DMS79 treated with DMSO at 0.1 percent for 48 hours (cell line): Measurements from ENCODE around the gene CARHSP1.
A peak's percentile ranks its signal among the peaks of the same experiment; 100 is the strongest.
"Not testable (repeated sequence)": the region's sequence is repeated elsewhere in the genome, so short reads cannot be mapped to it uniquely, and the experiment has no call there.

Experiments
- DNase-seq: peaks from one replicate; lab custom pipeline; 2025; lab: John Stamatoyannopoulos, UW

CARHSP1 gene

DNA sequence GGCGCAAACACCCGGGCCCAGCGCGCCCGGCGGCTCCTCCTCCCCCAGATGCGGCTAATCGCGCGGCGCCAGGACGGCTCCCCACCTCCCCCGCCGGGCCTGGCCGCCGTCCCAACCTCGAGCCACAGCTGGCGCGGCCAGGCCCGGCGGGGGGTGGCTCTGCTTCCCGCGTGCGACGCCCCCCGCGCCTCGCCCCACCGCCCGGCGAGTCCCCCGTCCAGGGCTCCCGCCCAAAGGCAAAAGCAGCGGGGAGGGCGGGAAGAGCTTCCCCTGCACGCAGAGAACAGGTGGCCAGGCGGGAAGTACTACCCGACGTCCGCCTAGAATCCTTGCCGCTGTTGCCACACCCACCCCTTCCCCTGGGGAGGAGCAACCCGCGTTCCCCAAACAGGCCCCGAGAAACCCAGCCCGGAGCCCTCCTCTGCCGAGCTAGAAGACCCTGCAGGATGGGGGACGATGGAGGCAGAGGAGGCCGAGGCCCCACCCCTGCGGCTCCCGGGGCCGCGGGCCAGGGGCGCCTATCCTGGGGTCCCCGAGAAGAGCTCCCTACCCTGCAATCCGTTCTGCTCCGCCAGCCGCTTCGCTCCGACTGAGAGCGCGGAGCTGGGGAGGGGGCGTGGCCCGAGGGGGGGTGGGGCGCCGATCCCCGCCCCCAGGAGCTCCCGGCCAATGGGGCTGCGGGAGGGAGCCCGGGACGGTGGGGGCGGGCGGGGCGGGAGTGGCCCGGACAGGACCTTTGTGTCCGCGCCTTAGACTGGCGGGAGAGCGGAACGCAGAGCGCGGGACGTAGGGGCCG lies at the start of gene CARHSP1:
TSS of gene CARHSP1 (minus strand) at position 591 of the 796 bp plus-strand sequence. CDS start 9,678 bp downstream, outside the sequence.
- peak; percentile 85 for DNase-seq

DNA sequence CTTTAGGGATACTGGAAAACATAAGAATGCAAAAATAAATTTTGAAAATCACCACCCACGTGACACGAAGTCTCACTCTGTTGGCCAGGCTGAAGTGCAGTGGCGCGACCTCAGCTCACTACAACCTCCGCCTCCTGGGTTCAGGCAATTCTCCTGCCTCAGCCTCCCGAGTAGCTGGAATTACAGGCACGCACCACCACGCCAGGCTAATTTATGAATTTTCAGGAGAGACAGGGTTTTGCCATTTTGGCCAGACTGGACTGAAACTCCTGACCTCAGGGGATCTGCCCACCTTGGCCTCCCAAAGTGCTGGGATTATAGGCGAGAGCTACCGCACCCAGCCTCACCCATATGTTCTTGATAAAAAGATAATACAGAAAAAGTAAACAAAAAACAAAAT lies 48.5 kb upstream of the CARHSP1 start:
- not testable (repeated sequence) for DNase-seq

DNA sequence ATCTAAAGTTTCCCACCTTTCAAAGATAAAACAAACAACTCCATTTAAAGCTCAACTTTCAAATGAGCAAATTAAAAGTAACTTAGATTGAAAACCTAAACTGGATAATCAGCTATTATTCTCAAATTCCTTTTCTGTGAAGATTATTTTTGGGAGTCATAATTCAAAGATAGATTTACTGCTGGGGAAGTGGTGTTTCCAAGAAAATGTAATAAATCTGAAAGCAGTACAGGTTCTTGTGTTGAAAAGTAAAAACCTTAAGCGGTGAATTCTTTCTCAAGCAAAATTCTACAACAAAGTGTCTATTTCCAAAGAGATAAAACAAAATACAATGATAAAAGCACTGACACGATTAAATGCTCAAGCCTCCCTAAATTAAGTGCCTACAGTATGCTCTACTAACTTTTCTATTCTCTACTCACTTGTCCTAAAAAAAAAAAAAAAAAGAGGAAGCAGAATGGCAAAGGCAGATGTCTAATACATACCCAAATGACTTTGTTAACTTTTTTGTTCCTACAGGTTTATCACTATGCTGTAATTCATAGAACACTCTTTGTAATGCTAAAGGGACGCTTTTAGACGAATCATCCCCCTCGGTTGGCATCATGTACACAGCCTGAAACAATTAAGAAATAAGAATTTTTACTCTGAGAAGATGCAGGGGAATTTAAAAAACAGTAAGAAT lies 47.9 kb upstream of the CARHSP1 start:
- DNase-seq: no peak

DNA sequence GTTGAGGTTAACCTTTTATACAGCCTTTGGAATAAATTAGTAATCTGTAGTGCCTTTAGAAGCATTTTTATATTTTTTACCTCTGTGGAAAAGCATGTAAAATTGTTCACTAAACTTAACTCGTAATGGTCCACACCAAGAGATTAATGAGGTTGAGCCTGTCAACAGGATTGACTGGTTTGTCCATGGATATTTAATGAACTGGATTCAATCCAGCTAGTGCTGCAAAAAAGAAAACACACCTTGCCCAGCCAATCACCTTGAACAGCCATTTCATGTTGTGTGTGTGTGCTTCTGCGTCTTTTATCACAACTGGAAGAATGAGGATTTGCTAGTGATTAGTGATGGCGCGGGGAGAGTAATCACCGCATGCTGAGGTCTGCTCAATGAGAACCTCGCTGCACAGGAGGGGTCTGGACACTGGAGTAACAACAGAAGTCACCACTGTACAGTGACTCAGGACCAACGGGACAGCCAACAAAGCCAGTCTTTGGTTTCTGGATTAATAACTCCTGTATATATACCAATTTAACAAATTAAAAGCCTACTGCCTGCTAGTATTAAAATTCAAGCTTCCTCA lies 47.0 kb upstream of the CARHSP1 start:
- no peak for DNase-seq

DNA sequence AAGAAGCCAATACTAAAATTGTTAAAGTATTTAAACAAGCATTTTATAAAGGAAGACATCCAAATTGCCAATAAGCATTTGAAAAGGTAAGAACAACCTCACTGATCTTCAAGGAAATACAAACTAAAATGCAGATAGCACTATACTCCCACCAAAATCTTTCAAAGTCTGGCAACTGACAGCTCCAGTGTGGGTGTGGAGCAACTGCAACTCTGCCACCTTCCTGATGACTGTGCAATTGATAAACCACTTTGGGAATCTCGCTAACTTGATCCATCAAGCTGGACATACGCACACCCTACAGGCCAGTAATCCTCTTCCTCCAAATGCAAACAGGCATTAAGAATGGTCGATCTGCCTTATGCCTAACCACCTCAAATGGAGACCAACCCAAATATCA lies 45.3 kb upstream of the CARHSP1 start:
- DNase-seq: no peak

DNA sequence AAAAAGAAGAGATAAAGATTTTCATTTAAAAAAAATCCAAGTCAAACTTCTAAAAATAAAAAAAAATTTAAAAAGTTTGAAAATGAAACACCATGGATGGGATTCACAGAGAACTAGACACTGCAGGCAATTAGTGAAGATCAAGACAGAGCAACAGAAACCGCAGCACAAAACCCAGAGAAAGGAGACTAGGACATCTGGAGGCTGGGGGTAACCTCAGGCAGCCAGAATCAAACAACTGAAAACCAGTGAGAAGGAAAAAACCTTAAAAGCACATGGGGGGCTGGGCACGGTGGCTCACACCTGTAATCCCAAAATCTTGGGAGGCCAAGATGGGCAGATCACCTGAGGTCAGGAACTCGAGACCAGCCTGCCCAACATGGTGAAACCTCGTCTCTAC lies 44.0 kb upstream of the CARHSP1 start:
- DNase-seq: no peak

DNA sequence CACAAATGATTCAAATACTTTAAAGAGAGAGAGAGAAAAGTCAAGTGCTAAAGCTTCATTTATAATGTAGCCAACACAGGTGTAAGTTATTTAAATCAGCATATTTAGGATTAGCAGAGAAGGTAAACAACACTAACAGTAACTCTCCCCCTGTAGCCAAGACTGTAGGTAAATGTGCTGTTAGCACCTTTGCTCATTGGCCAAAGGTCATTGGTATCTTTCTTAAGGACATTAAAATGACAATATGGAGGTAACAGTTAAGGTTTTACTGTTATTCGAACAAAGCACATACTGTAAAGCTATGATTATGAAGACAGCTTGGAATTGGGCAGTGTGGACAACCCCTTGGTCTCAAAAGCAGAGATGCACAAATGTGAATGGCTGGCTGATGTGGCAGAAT lies 42.0 kb upstream of the CARHSP1 start:
- DNase-seq: no peak

DNA sequence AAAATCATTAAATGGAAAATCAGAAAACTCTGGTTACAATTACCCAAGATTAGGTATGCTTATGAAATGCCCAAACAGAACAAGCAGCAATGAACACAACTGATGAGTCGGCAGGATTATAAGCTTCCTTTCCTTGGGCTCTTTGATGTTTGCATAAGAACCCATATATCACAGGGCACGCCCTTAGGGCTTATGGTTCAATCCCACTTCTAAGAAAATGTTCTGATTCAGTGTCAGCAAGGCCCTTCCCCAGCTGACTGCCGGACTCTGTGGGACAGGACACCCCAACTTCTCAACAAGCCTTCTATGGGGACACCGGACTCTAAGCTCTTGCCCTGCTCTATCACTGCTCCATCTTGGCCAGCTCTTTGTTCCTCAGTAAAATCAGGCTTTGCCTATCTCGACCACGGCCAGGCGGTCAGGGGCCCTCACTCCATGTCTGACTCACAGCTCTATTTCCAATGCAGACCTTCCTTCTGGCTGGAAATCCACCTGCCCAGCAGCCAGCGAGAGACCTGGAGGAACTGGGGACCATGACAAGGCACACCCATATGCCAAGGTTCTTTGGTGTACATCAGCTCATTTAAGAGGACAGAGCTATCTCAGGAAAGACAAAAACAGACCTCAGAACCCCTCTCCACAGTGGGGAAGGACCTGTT lies 40.1 kb upstream of the CARHSP1 start:
- no peak for DNase-seq

DNA sequence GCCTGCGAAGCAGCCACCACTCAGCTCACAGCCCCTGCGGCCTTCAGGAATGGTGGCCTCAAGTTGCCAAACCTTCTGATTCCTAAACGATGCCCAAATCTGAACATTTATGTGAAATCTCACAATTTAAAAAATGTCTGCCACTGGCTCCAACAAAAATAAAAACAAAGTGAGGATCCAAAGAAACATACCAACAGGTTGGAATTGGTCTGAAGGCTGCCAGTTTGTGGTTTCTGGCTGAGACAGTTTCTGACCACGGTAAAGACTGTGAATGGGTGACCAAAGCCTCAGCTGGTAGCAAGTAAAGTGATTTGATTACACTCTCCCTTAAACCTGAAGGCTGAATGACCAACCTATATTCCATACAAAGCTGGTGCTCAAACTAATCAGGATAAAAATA lies 38.3 kb upstream of the CARHSP1 start:
- DNase-seq: no peak

DNA sequence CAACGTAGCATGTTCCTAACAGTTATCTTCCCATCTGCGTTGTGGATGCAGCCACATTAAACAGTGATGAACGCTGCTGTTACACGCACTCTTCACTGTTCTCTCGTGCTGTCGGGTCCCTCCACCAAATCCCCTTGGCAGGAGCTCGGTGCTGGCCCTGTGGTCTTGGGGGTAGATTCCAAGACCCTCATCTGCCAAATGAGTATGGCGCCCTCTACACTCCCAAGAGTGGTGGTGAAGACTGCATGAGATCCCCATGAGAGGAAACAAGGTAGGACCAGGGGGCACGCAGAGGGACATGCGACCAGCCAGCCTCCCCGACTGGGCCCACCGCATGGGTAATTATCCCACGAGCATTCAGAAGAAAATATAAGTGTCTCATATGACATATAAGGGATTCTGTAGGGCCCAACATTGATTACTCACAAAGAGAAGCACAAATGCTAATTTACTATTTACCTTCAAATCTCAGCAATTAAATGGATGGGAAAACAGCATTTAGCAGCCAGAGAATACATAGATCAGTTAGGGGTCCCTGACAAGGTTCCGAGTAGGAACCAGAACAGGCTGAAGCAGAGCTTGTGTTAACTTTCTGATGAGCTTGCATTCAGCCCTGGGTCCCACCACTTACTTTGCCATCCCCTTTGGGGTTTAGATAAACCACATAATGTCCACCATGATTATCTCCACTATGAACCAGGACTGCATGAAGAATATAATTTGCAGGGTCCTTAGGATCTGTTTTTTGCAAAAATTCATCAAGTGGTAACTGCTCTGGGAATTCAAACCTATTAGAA lies 37.2 kb upstream of the CARHSP1 start:
- DNase-seq: no peak

DNA sequence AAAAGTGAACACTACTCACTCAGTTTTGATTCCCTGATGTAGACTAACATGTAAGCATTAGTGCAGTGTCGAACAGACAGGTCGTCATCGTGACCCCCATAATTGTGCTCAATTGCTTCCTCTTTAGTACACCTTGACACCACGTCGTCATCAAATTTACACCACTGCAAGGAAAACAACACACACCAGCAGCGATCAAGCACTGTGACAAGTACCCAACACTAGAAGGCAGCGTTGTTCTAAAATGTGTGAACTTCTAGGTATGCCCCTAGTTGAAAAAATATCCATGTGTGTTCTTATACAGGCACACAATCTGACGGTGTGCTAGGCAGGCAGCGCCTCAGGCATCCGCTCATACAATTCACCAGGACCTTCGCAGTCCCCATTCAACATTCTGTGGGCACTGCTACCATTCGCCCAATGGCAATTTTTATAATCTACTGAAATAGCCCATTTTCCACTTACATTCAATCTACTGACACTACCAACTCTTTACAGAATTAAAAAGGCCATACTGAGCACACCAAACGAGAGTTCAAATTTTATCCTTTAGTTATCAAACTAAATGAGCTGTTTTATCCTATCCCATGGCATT lies 36.5 kb upstream of the CARHSP1 start:
- no peak for DNase-seq

DNA sequence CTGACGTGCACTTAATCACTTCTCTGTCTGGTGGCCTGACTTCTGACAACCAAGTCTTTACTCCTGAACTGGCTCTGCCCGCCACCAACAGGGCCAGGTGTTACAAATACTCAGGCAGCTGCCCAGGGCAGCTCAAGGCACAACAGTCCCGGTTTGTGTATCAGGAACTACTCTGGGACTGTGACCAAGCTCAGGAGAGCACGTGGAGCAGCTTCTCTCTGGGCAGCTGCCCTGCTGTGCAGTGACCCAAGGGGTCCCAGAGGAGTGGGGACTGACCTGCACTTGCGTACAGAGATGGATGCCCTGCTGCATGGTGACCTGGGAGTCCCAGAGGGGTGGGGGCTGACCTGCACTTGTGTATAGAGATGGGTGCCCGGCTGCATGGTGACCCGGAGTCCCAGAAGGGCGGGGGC lies 35.2 kb upstream of the CARHSP1 start:
- DNase-seq: no peak

DNA sequence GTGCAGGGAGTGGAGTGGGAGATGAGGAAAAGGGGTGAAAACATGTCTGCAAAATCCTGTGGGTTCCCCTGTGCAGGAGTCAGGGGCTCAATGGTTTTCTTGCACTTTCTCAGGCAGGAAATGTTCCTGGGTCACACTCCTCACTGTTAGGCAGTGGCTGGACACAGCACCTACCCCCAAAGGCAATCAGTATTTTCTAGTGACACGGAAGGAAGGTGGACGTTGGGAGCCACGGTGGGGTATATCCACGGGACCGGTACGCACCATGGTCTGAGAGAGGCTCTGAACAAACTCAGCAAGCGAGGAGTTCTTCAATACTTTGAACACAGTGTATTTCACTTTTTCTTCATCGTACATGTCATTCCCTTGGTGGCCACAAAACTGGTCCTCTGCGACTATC lies 34.2 kb upstream of the CARHSP1 start:
- no peak for DNase-seq

DNA sequence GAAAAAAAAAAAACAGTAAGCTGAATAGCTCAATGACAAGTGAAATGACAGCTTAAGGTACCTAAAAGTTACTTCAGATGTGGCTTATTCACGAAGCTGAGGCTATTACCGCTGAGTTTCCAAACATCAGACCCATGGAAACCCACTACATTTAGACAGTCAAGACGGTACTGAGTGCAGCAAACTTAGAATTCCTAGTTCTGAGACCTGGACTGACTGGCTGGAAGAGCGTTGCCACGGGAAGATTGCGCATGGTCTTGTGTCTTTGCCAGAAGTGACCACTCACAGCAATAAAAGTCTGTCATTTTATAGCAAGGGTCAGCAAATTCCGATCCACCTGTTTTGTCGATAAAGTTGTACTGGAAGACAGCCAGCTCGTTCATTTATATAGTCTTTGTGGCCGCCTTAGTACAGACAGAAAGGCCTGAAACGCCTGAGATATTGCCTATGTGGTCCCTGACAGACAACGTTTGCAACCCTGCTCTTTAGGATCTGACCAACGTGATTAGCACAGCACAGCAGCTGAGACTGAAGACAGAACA lies 32.6 kb upstream of the CARHSP1 start:
- no peak for DNase-seq

DNA sequence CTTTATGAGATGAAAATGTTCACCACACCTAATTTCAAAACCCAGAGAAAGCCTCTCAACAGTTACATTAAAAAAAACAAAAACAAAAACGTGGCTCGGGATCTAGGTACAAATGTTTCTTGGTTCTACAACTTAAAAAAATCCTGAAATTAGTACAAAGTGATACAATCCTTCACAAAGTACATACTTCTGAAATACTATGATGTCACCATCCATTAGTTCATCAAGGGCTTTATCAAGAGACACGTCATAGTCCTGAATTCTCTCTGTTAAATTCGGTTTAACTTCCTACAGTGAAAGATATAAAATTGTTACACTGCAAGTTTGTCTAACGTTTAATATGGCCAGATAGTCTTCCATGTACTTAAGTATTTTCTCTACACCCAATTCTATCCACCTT lies 31.5 kb upstream of the CARHSP1 start:
- no peak for DNase-seq

DNA sequence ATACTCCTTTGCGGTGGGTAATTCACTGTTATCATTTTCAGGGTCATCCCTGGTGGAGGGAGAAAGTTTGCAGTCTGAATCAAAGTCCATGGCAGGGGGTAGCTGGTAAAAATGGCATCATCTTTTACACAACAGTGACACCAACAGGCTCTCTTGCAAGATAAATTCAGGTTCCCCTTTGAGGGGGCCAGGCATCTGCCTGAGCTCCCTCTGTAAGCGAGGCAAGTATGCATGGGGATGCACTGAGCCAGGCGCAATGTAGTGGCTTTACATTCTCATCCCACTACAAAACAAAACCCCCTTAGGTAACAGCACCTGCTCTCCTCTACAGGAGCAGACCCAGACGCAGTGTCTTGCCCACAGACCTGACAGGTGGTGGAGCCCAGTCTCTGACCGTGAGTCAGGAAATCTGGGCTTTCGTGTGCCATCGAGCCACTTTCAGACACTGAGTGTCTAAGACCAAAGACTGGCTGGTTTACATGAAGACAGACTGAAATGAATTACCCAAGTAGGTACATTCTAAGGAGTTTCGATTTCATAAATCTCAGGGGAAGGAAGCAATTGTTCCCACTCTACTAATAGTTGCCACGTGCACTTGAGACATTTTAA lies 31.0 kb upstream of the CARHSP1 start:
- no peak for DNase-seq

DNA sequence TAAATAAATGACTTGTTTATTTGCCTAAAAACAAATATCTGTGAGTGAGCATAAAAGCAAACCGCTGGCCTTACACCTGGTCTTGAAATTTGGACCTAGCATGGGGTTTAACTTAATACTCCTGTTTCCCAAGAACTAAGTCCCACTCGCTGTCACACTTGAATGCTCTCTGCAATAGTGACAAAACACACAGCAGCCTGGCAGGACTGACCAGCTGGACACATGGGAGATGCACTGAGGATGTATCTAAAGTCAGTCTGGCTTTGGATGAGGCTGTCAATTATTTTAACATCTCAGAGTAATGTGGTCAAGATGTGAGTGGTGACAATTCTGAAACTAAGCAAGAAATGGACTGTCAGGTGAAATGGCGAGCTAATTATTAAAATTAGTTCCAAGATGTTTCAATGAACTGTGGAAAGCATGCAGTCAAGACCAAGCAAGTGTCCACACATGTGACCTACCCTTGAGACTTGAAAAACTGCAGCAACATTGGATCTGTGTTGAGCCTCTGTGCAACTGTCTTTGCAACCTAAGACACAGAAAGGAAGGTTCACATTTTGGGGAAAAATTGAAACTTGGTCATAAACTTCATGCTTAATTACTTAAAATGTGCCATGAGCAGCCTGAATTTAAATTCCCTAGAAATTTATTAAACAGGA lies 30.0 kb upstream of the CARHSP1 start:
- no peak for DNase-seq

DNA sequence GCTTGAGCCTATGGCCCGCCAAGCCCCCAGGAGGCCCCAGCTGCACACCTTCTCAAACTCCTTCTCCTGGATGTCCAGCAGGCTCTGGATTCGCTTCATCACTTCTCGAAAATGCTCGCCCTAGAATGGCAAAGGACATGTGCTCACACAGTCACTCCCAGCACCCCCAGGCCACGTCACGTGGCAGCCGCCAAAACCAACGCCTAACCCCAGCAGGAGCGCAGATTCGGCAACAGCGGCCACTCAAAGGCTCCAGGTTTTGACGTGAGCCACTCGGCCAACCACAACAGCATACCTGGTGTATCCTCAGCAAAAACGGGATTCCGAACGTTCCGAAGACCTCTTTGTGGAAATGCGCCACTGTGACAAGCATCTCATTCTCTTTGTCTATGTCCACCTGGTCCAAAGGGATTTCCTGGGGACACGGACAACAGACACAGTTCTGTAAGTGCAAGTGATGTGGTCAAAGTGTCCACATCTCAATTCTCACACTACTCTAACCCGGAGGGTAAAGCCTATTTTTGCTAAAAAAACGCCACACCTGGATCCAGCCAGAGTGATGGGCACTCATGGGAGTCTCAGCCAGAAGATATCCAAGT lies 26.0 kb upstream of the CARHSP1 start:
- no peak for DNase-seq

DNA sequence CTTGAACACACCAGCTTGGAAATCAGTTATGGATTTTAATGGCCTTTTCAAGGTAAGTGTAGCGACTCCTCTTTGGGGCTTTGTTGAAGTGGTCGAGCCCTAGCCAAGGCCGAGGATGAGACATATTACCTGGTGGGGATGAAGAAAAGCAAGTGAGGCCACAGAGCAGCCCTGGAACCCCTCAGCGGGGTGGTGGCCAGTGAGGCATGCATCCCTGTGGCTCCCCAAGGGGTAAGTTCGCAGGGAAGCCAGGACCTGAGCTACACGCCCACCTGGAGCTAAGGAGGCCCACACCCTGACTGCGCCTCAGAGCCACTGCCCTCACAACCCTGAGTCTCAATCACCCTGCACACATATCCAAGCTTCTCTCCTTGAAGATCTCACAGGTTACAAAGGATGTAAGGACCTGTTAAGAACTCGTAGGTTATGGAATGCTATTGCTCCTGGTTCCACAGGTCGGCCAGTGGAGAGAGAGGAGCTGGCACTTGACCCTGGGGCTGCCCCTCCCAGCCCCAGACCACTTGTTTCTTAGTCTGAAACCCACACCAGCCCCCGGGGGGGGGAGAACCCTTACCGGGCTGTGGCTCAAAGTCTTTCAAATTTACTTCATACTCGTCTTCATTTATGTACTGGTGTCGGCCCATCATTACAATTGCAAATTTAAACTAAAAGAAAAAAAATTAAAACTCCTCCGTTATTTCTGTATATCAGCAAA lies 25.3 kb upstream of the CARHSP1 start:
- DNase-seq: no peak
